T follicular helper cell (primary cell): ENCODE data around the gene DMWD.

Experiments
- DNase-seq: peaks from one replicate; pipeline ENCODE4 v3.0.0-alpha.2; 2020; ENCODE audit warnings: low read depth

Gene DMWD

DNA sequence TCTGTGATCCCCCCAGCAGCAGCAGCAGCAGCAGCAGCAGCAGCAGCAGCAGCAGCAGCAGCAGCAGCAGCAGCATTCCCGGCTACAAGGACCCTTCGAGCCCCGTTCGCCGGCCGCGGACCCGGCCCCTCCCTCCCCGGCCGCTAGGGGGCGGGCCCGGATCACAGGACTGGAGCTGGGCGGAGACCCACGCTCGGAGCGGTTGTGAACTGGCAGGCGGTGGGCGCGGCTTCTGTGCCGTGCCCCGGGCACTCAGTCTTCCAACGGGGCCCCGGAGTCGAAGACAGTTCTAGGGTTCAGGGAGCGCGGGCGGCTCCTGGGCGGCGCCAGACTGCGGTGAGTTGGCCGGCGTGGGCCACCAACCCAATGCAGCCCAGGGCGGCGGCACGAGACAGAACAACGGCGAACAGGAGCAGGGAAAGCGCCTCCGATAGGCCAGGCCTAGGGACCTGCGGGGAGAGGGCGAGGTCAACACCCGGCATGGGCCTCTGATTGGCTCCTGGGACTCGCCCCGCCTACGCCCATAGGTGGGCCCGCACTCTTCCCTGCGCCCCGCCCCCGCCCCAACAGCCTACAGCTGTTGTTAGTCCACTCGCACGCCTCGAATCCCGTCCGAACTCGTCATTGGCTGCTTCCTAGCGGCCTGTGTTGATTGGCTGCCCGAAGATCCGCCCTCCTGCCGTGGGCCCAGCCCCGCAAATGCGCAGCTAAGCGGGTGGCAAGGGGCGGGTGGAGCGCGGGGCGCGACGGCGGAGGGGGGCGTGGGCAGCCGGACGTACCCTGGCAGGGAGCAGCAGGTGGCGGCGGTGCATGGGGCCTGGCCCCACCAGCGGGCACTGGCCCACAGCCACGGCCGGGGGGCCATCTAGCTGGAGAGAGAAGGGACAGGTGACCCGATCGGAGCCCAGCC, 22.2 kb downstream of the DMWD start:
- DNase-seq = peak; percentile 87

DNA sequence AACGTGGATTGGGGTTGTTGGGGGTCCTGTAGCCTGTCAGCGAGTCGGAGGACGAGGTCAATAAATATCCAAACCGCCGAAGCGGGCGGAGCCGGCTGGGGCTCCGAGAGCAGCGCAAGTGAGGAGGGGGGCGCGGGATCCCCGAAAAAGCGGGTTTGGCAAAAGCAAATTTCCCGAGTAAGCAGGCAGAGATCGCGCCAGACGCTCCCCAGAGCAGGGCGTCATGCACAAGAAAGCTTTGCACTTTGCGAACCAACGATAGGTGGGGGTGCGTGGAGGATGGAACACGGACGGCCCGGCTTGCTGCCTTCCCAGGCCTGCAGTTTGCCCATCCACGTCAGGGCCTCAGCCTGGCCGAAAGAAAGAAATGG, 22.8 kb downstream of the DMWD start:
- peak; percentile 57 for DNase-seq

DNA sequence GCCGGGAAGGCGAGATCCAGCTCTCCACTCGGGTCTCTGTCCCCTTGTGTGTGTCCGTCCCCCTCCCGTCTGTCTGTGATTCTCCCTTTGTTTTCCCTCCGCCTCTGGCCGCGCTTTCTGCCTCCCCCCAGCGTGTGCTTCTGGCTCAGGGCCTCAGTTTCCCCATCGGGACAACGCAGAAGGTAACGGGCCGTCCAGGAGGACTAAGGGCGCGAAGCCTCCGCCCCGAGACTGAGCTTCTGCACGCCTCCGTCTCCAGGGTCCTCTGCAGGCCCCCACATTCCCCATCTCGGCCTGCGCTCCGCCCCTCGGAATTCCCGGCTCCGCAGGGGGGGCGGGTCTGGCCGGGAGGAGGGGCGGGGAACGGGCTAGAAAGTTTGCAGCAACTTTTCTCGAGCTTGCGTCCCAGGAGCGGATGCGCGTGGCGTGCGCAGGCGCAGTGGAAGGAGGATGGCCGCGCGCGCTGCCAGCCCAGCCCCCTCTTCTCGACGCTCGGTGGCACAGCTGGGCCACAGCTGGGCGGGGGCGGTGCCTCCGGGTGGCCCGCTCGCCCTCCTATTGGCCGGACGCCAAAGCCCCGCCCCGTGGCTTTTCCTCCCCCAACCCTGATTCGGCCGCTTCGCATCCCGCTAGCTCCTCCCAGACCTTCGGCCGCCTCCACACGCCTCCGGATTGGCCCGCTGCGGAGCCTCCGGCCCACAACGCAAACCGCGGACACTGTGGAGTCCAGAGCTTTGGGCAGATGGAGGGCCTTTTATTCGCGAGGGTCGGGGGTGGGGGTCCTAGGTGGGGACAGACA, 23.5 kb downstream of the DMWD start, which contains the start of gene SIX5:
SIX5 (minus strand) TSS at position 269 of the 799 bp plus-strand sequence. CDS start 408 bp downstream, outside the sequence.
- peak; percentile 89 for DNase-seq

DNA sequence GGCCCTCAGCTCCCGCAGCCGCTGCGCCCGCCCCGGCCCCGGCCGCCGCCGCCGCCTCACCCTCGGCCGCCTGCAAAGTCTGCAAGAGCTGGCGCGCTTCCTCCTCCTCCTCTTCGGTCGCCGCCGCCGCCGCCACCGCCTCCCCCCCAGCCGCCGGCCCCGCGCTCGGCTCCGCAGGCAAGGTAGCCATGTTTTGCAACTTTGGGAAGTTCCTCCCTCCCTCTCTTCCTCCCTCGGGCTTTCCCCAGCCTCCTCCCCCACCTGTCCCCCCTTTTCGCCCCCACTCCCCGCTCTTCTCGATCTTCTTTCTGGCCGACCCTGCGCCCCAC, 24.0 kb downstream of the DMWD start:
- peak; percentile 18 for DNase-seq

DNA sequence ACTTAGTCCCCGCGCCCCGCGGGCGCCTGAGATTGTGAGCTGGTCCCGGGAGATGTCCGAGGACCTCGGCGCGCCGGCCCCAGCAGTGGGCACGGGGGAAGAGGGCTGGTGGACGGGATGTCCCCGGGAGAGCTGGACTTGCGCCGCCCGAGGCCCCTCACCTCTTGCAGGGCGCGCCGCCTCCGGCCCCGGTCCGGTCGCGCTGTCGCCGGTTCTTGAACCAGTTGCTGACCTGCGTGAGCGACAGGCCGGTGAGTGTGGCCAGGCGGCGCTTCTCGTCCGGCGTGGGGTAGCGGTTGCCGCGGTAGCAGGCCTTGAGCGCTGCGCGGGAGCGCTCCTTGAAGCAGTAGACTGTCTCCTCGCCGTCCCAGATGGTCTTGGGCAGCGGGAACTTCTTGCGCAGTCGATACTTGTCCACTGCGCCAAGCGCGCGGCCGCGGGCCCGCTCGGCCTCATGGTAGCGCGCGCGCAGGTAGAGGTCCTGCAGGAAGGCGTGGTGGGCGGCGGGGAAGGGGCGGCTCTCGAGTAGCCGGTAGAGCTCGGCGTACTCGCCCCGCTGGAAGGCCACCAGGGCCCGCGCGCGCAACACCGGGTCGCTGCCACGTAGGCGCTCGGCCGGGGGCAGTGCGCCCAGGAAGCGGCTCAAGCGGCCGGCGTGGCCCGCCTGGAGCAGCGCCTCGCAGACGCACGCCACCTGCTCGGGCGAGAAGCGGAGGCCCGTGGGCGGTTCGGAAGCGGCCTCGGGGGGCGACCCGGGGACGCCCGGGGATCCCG, 24.6 kb downstream of the DMWD start:
- DNase-seq = no peak

DNA sequence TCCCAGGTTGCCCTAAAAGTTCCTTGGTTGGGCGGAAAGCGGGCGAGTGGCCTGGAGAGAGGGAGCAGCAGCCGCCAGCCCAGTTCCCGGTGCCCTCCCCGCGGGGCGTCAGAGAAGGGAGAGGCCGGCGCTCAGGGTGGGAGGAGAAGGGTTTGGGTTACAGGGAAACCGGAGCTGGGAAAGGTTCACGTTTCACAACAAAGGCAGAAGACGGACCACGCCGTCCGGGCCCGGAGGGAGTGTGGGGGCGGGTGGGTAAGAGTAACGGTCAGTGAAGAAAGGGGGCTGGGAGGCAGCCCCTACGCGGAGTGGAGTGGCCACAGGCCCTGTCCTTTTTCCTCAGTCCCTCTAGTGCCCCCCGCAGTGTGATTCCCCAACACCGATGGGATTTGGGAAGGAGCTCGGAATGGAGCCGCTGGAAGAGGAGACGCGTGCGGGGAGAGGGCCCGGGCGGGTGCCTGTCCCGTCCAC, 25.2 kb downstream of the DMWD start:
- no peak for DNase-seq

DNA sequence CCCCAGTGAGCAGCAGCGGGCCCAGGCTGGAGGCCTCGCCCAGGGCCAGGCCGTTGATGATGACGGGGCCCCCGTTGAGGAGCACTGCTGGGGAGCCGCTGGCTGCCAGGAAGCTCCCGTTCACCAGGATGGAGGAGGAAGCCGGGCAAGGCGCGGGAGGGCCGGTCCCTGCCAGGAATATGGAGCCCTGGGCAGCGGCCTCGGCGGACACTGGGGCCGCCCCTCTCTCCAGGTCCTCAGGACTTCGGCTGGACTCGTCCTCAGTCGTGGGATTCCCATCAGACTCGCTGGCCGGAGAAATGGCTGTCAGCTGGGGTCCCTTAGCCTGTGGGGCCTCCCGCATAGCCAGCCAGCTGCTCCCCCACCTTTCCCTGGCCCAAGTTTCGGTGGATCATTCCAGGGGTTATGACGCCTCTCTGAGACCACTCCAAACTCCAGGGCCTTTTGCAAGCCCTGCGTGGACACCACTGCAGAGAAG, 25.7 kb downstream of the DMWD start:
- DNase-seq = no peak

DNA sequence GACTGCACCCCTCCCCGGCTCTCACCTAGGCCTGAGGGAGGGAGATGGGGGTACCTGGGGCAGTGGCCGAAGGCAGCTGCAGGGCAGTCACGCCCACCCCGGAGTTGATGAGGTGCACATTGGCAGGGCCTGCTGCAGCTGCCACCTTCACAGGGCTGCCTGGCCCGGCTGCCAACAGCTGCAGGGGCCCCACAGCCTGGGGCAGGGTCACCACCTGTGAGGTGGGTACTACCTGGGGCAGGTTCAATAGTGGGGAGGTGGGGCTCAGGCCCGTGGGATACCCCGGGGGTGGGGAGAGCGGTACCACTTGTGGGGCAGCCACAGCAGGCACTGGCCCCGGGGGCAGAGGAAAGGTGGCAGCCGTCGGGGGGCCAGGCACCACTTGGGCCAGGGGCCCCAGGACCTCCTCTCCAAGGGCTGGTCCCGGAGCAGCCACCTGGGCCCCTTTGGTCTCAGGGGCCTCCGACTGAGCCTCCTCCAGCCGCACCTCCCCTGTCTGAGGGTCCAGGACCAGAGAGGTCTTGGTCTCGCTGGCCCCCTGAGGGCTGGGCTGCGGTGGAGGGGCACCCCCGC, 26.3 kb downstream of the DMWD start:
- DNase-seq = no peak

DNA sequence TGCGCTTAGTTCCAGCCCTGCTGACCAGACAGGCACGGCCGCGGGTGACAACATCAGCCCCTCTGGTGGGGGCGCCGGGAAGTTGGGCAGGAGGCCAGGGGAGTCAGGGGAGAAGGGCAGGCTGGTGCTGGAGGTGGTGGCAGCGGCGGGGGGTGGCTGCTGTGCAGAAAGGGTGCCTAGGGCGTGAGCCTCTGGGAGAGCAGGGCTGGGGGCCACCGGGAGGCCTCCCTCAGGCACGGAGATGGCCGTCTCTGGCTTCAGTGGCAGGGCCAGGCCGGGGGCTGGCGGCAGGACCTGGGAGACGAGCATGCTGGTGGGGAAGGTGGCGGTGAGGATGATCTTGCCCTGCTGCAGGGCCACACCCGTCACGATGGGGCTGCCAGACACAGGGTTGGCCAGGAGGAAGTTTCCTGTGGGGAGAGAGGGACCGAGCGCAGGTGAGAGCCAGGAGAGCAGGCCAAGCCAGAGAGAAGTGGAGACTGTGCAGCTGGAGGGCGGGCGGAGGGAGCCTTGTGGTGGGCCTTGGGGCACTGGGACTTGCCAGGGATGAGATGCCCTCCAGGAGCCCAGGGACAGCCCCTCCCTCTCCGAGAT, 26.8 kb downstream of the DMWD start:
- DNase-seq = no peak

DNA sequence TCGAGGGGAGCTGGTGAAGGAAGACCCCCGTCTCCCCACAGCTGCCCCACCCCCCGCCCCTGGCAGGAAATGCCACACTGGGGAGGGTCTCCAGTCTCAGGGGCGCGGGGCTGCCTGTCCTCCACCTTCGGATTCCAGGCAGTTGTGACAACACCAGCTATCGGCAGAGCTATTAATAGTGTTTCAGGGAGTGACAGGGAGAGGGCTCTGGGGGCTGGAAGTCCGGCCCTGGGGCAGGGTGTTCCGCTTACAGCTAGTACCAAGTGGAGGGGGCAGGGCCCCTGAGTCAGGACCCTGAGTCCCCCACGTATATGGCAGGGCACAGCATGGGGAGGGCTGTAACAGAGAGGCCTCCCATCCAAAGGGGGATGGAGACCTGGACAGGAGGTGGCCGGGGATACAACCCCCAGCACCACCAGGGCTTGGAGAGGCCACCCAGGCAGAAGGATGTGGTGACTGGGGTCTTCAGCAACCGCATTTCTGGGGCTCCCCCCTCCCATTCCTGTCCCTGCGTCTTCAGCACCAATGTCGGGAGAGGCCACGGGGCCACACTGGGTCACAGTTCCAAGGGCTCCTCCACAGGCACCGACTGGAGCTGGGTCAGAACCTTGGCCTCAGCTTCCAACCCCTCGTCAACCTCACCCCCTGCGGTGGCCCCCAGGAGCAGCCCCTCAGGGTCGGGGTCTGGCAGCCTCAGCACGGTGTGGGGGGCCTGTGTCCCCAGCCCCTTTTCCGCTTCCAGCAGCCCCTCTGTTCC, 27.5 kb downstream of the DMWD start:
- DNase-seq = no peak

DNA sequence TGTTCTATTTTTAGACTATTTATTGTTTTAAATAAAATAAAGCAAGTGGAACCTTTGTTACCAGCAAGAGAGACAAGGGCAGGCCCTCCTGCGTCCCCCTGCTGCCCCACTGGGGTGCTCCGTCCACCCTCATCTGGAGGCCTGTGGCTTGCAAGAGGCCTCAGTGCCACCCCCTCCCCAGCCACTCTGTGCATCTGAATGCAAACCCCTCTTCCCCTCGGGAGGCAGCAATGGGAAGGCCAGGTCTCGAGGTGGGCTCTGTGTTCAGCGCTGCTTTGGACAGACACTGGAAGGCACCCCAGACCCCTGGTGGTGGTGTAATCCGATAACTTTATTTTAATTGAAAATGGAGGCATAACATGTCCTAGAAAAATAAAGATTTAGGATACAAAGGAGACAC, 28.2 kb downstream of the DMWD start:
- DNase-seq = no peak

DNA sequence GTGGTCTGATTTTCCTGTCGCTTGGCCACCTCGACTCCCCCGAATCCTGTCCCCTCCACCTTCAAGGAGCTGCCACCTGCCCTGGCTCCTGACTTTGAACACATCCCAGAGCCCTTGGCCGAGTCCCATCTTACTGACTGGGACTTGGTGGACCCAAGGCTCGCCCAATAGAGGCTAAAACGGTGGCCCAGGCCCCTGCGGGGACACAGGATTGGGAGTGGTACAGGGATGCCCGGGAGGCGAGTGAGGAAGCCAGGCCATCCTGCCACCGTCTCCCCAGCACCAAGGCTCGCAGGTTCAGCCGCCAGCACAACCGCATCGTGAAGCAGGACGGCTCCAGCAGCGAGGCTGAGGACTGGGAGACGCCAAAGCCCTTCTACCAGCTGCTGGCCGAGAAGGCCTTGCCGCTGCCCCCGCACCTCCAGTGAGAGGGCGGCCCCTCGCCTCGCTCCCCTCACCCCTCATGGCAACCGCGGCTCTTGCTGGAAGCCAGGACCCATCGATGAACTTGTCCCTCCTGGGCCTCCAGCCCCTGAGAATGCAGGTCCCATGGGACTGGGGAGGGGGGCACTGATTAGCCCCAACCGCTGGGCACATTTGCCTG, 28.9 kb downstream of the DMWD start:
- DNase-seq = no peak

DNA sequence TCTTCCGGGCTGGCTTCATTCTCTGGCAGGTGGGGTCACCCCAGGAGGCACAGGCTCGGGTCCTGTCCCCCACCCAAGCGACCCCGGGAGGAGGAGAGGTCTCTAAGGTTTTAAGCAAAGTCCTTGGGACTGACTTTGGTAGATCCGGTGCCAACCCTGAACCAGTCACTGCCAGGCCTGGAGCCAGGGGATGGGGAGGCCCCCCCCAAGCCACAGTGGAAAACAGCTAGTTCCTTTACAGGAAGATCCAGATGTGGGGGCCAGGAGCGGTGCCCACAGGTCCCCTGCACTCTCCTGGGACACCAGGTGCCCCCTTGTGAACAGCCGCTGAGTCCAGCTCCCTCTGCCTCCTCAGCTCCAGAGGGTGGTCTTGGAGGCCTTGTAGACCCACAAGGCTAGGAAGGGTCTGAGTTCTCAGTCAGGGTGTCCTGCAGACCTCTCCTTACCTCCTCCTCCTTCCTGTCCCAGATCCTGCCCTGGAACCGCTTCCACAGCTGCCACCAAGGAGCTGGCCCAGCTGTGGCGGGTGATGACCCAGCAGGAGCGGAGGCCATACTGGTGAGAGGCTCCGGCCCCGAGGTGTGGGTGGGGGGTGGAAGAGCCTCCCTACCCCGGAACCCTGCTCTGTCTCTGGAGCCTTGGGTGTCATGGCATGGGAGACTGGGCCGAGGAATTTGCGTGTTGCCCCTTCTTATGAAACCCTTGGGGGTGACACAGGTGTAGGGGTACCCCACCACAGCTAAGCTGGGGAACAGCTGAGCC, 29.6 kb downstream of the DMWD start:
- no peak for DNase-seq

DNA sequence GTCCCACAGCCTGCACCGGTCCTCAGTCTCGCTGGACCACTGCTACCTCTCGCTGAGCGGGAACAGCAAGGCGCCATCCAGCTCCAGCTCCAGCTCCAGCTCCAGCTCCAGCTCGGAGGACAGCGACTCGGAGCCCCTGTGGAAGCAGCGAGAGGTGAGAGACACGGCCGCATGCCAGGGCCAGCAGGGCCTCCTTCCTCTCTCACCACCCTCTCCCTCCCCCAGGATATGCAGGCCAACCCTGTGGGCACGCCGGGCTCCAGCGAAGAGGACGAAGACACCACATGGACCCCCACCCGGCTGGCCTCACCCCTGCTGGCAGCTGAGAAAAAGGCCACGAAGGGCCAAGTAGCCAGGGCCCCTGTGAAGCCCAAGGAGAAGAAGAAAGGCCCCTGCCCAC, 30.9 kb downstream of the DMWD start:
- DNase-seq = no peak

DNA sequence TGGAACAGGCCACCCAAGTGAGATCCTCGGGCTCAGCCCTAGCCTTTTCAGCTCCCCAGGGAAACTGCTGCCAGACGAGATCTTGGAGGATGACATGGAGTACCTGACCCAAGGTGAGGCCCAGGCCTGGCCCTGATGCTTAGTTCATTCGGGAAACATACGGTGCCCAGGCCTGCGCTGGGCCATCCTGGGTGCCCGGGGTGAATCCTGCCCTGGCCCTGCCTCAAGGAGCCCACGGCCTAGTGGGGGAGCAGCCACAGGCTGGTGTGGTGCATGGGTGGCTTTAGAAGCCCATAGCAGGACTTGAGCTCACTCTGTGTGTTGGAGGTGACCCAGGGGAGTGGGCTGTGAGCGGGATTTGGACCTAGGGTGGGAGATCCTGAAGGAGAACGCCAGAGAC, 33.7 kb downstream of the DMWD start:
- DNase-seq = no peak

DNA sequence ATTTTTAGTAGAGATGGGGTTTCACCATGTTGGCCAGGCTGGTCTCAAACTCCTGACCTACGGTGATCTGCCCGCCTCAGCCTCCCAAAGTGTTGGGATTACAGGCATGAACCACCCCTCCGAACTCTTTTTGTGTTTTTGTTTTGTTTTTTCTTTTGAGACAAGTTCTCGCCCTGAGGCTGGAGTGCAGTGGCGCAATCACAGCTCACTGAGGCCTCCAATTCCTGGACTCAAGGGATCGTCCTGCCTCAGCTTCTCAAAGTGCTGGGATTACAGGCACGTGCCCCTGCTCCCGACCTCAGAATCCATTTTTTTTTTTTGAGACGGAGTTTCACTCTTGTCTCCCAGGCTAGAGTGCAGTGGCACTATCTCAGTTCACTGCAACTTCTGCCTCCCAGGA, 35.0 kb downstream of the DMWD start:
- no peak for DNase-seq

DNA sequence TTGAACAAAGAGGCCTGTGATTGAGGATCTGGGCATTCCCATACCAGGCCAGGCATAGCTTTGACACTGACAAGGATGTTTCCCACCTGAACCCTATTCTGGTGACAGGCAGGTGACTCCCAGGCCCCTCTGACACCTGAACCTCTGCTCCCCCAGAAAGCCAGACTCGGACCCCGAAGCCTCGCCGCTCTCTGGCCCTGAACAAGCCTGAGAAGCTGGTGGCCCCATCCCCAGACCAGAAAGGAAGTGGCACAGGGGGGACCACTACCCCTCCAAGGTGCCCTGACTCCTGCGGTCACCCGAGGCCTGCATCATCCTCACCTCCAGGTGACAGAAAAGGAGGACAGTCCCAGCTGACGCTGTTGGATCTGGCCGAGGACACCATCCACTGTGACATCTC, 38.3 kb downstream of the DMWD start:
- DNase-seq = no peak

DNA sequence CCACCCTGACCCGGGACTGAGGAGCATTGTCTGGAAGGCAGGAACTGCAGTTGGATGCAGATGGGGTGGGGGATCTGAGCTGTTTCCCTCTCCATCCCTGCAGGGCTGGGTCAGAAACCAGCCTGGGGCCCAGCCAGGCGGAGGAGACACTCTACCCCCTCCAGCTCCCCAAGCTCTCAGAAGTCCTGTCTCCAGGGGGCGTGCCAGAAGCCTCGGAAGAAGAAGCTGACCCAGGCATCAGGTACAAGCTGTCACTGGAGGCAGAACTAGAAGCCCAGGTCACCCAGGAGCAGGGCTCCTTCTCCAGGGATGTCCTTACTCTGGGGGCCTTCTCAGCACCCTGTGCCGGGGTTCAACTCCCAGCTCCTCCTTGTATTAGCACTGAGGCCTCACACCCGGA, 39.1 kb downstream of the DMWD start:
- no peak for DNase-seq

DNA sequence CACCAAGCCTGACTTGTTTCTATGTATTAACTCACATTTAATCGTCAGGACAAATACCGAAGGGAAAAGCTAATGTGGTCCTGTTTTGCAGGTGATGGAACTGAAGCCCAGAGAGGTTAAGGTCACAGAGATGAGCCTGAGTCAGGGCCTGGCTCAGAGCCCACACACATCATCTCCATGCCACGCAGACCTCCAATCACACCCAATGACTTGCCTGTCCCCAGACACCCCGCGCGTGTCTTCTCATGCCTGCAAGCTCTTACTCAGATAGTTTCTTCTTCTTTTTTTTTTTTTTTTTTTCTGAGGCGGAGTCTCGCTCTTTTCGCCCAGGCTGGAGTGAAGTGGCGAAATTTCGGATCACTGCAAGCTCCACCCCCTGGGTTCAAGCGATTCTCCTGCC, 40.0 kb downstream of the DMWD start:
- DNase-seq = no peak
